ENCODE data around the gene CNR1.

GRCh38 chr6:88142297-88142668 is 23.9 kb downstream of the CNR1 start:
- TF ChIP-seq EZH2 (IDR thresholded peaks at IDR 0.05) (no peak), POLR2AphosphoS5 (IDR thresholded peaks at IDR 0.05; ENCODE audit: borderline replicate concordance, low read depth, low read length) (no peak), FOXP2 (optimal IDR thresholded peaks at IDR 0.05; ENCODE audit: control extremely low read depth, extremely low read length, insufficient read depth) (no peak)
